Measurements from ENCODE around the gene GRIFIN. TPM values are rescaled to one million over a fixed set of nuclear protein-coding genes. Genes with fewer than 3 reads are reported as not detected.

GRIFIN gene
- polyA plus RNA-seq, 1 of the 3 experiments (the other 2 are of a cell fraction): not detected

DNA sequence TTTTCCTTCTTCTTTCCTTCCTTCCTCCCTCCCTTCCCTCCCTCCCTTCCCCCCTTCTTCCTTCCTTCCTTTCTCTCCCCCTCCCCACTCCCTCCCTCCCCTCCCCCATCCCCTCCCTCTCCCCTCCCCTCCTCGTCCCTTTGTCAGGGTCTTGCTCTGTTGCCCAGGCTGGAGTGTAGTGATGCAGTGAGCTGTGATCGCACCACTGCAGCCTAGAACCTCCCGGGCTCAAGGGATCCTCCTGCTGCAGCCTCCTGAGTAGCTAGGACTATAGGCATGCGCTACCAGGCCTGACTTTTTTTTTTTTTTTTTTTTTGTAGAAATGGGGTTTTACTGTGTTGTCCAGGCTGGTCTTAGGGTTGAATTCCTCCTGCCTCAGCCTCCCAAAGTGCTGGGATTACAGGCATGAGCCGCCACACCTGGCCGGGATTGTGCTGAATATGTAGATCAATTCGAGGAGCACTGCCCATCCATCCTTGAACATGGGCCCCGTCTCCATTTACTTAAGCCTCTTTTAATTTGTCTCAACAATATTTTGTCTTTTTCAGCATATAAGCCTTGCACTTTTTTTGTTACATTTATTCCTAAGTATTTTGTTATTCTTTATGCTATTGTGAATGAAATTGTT lies 23.4 kb downstream of the GRIFIN start:
- Histone ChIP-seq H2AFZ (ENCODE audit: low read depth) (no peak overlapping the region), H3K36me3 (replicated peaks in 1 of 2; ENCODE audit: control insufficient read depth in 1 of 2, insufficient read depth in 2 of 2, low read length in 1 of 2) (no peaks in the 10 kb centered on the region), H3K27ac (ENCODE audit: low read depth in 2 of 2, low read length in 1 of 2) (no peak overlapping the region), H3K4me3 (ENCODE audit: low read depth in 2 of 2, low read length in 1 of 2) (no peak overlapping the region), H3K4me1 (ENCODE audit: control insufficient read depth in 1 of 2, insufficient read depth in 2 of 2, low read depth in 1 of 2, low read length in 1 of 2) (peaks cover 0 to 8% of the 10 kb centered on the region in 2 experiments; a peak in 2 of 4 replicates), H3K27me3 (ENCODE audit: insufficient read depth) (no peaks in the 10 kb centered on the region), H4K20me1 (ENCODE audit: insufficient read depth) (no peaks in the 10 kb centered on the region), H3K9me3 (no peaks in the 10 kb centered on the region), H3K4me2 (no peak overlapping the region), H3K9ac (no peak overlapping the region), H3F3A (replicated peaks; ENCODE audit: insufficient read depth) (no peaks in the 10 kb centered on the region), H3K9me2 (no peaks in the 10 kb centered on the region), H3K79me2 (ENCODE audit: insufficient read depth) (no peaks in the 10 kb centered on the region)
- WGBS (ENCODE audit: low lambda C conversion rate): 91% methylated on average over 8 of the region's 8 CpGs
- POLR2A ChIA-PET: interaction anchor here (0.6 kb wide), 1 partner anchor 17 kb away, joined by 3 read pairs; no protein-coding TSS in a partner anchor
- CTCF ChIA-PET: interaction anchor here (0.9 to 14.5 kb wide), 26 partner anchors 7 to 273 kb away, joined by 3 to 270 read pairs (median 6); partner anchors contain the start of genes CHST12, GRIFIN and TTYH3
- TF ChIP-seq SIN3A (IDR thresholded peaks at IDR 0.05; ENCODE audit: borderline replicate concordance, low read depth, low read length) (no peak), FOXJ3 (CRISPR knock-in tag; IDR thresholded peaks at IDR 0.05) (no peak), NRF1 (IDR thresholded peaks at IDR 0.05; ENCODE audit: low read depth, low read length) (no peak), POLR2AphosphoS5 (IDR thresholded peaks at IDR 0.05; ENCODE audit: low read depth, low read length) (no peak), YY1 (IDR thresholded peaks at IDR 0.05; ENCODE audit: low read depth) (no peak), TEAD4 (IDR thresholded peaks at IDR 0.05; ENCODE audit: borderline replicate concordance, insufficient read depth) (no peak), RFX5 (IDR thresholded peaks at IDR 0.05; ENCODE audit: low read length) (no peak), TCF12 (IDR thresholded peaks at IDR 0.05) (no peak), MEF2A (IDR thresholded peaks at IDR 0.05; ENCODE audit: borderline replicate concordance, low read depth) (no peak), CHD2 (IDR thresholded peaks at IDR 0.05; ENCODE audit: low read length, partially characterized antibody) (no peak)
- TF ChIP-seq, protein P1, sequence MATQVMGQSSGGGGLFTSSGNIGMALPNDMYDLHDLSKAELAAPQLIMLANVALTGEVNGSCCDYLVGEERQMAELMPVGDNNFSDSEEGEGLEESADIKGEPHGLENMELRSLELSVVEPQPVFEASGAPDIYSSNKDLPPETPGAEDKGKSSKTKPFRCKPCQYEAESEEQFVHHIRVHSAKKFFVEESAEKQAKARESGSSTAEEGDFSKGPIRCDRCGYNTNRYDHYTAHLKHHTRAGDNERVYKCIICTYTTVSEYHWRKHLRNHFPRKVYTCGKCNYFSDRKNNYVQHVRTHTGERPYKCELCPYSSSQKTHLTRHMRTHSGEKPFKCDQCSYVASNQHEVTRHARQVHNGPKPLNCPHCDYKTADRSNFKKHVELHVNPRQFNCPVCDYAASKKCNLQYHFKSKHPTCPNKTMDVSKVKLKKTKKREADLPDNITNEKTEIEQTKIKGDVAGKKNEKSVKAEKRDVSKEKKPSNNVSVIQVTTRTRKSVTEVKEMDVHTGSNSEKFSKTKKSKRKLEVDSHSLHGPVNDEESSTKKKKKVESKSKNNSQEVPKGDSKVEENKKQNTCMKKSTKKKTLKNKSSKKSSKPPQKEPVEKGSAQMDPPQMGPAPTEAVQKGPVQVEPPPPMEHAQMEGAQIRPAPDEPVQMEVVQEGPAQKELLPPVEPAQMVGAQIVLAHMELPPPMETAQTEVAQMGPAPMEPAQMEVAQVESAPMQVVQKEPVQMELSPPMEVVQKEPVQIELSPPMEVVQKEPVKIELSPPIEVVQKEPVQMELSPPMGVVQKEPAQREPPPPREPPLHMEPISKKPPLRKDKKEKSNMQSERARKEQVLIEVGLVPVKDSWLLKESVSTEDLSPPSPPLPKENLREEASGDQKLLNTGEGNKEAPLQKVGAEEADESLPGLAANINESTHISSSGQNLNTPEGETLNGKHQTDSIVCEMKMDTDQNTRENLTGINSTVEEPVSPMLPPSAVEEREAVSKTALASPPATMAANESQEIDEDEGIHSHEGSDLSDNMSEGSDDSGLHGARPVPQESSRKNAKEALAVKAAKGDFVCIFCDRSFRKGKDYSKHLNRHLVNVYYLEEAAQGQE (IDR thresholded peaks at IDR 0.05; ENCODE audit: low read depth, low read length): no peak
- TF ChIP-seq, protein P2, sequence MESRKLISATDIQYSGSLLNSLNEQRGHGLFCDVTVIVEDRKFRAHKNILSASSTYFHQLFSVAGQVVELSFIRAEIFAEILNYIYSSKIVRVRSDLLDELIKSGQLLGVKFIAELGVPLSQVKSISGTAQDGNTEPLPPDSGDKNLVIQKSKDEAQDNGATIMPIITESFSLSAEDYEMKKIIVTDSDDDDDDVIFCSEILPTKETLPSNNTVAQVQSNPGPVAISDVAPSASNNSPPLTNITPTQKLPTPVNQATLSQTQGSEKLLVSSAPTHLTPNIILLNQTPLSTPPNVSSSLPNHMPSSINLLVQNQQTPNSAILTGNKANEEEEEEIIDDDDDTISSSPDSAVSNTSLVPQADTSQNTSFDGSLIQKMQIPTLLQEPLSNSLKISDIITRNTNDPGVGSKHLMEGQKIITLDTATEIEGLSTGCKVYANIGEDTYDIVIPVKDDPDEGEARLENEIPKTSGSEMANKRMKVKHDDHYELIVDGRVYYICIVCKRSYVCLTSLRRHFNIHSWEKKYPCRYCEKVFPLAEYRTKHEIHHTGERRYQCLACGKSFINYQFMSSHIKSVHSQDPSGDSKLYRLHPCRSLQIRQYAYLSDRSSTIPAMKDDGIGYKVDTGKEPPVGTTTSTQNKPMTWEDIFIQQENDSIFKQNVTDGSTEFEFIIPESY (IDR thresholded peaks at IDR 0.05; ENCODE audit: borderline replicate concordance, low read depth): no peak
- TF ChIP-seq, protein P3, sequence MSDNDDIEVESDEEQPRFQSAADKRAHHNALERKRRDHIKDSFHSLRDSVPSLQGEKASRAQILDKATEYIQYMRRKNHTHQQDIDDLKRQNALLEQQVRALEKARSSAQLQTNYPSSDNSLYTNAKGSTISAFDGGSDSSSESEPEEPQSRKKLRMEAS (IDR thresholded peaks at IDR 0.05; ENCODE audit: low read depth): no peak
- TF ChIP-seq, protein P4, sequence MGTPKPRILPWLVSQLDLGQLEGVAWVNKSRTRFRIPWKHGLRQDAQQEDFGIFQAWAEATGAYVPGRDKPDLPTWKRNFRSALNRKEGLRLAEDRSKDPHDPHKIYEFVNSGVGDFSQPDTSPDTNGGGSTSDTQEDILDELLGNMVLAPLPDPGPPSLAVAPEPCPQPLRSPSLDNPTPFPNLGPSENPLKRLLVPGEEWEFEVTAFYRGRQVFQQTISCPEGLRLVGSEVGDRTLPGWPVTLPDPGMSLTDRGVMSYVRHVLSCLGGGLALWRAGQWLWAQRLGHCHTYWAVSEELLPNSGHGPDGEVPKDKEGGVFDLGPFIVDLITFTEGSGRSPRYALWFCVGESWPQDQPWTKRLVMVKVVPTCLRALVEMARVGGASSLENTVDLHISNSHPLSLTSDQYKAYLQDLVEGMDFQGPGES (IDR thresholded peaks at IDR 0.05; ENCODE audit: low read depth, low read length): no peak
- DNase-seq: no peak

Data from SK-N-SH (cell line).